HepG2 (cell line): ENCODE data around the gene CDKN2C. TPM values are rescaled to one million over a fixed set of nuclear protein-coding genes. Genes with fewer than 3 reads are reported as not detected.

Experiments
- CBX5 ChIP-seq: sonication (generic); formaldehyde crosslinking; IDR thresholded peaks from 2 replicates; pipeline ENCODE4 v1.4.0; 2020; ENCODE audit warnings: missing genetic modification reagents, borderline replicate concordance
- EEA1 ChIP-seq: sonication (generic); formaldehyde crosslinking; IDR thresholded peaks from 2 replicates; pipeline ENCODE4 v1.5.1; 2020; ENCODE audit warnings: mild to moderate bottlenecking, missing genetic modification reagents, borderline replicate concordance
- HDAC2 ChIP-seq: sonication (generic); formaldehyde crosslinking; IDR thresholded peaks from 2 replicates; pipeline ENCODE4 v1.4.0; 2020; ENCODE audit warnings: missing genetic modification reagents
- KIAA2018 ChIP-seq: sonication (generic); formaldehyde crosslinking; IDR thresholded peaks from 2 replicates; pipeline ENCODE4 v1.5.0; 2020; ENCODE audit warnings: mild to moderate bottlenecking, missing genetic modification reagents, borderline replicate concordance
- NFE2L1 ChIP-seq: sonication (generic); formaldehyde crosslinking; IDR thresholded peaks from 2 replicates; pipeline ENCODE4 v1.4.0; 2020; ENCODE audit warnings: missing genetic modification reagents, mild to moderate bottlenecking, borderline replicate concordance
- NR3C1 ChIP-seq: sonication (generic); formaldehyde crosslinking; IDR thresholded peaks from 2 replicates; pipeline ENCODE4 v1.4.0; 2020; ENCODE audit warnings: missing genetic modification reagents
- PAX8 ChIP-seq: sonication (generic); formaldehyde crosslinking; IDR thresholded peaks from 2 replicates; pipeline ENCODE4 v1.8.0; 2022; ENCODE audit warnings: mild to moderate bottlenecking, missing genetic modification reagents, borderline replicate concordance
- SMC3 ChIP-seq: IDR thresholded peaks from 2 replicates; pipeline ENCODE4 v1.6.1; 2011; ENCODE audit warnings: low read length, improper control_type of control experiment
- SUZ12 ChIP-seq: fragments of 150-350 bp; IDR thresholded peaks from 2 replicates; pipeline ENCODE4 v1.6.1; 2014; ENCODE audit warnings: low read depth, low read length
- ZNF180 ChIP-seq: sonication (generic); formaldehyde crosslinking; IDR thresholded peaks from 2 replicates; pipeline ENCODE4 v1.4.0; 2020; ENCODE audit warnings: low read depth, missing genetic modification reagents, borderline replicate concordance
- ZNF33B ChIP-seq: sonication (generic); formaldehyde crosslinking; IDR thresholded peaks from 2 replicates; pipeline ENCODE4 v1.5.1; 2020; ENCODE audit warnings: mild to moderate bottlenecking, missing genetic modification reagents
- ZNF639 ChIP-seq: conservative IDR thresholded peaks from 2 replicates; pipeline ENCODE4 v1.6.1; 2018; ENCODE audit warnings: missing genetic modification reagents
- polyA plus RNA-seq, 8 experiments: library from polyadenylated mRNA; depleted of rRNA in 3 of 8; stranded (reverse) in 7 of 8; unstranded in 1 of 8; fragments of >200 nt; fragmentation: Illumina TruSeq in 4 of 8; extraction: Trizol in 4 of 8; gene quantifications; 2 replicates each; pipeline versions ENCODE4 v1.2.1 to v1.2.3, GENCODE V29; 2011 to 2016; ENCODE audit warnings: low read depth in 4 of 8, missing spikeins in 1 of 8, mixed read lengths in 1 of 8; ENCODE audit not compliant: insufficient read depth in 1 of 8
- total RNA-seq, 5 experiments: library from RNA; depleted of rRNA; stranded (reverse); fragments of >200 nt; fragmentation: Illumina TruSeq; extraction: Trizol; gene quantifications; 2 replicates each; pipeline ENCODE4 v1.2.3, GENCODE V29; 2016; ENCODE audit warnings: low read depth in 1 of 5
- TF ChIP-seq, protein P1 (sequence below): sonication (generic); formaldehyde crosslinking; IDR thresholded peaks from 2 replicates; pipeline ENCODE4 v1.8.1; 2023; ENCODE audit warnings: missing genetic modification reagents, inconsistent platforms, borderline replicate concordance
- TF ChIP-seq, protein P2 (sequence below): sonication (generic); formaldehyde crosslinking; IDR thresholded peaks from 2 replicates; pipeline ENCODE4 v1.9.0; 2021; ENCODE audit warnings: missing genetic modification reagents, borderline replicate concordance

CDKN2C gene
- total and polyA plus RNA-seq, 2 of the 13 experiments (the other 11 are each of a cell fraction or from before 2014, with no cell fraction given) = 7.8 to 13.7 TPM

DNA sequence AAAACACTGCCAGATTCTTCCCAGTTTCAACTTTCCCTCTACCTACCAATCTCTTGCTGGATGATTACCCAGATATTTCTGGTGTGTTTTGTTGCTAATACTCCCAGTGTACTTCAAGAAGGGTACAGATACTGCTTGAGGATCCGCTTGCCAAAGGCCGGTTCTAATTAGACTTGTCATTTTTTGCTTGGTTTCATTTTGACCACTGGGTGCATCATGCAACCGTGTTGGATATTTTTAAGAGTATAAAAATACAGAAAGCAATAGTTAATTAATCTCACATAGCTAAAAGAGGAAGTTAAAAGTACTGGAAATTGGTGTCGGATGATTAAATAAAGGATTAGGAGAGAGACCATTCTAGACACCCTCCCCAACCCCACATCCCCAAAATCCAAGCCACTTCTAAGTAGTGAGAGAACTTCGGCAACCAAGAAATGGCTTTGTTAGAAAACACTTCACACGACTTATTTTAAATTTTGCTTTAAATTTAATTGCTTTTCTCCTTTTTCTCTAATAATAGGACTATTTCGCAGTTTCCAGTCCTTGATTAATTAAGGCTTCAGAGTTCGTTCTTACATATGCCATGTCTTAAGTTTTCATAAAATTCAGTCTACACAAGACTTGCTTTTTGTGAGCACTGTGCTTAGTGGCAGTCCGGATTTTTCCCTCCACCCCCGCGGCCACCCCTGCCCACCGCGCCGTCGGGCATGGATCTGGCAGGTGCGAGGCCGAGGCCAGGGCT lies 2.5 kb upstream of the CDKN2C start (continued):
- TF ChIP-seq KIAA2018 (CRISPR knock-in tag) (no peak), SUZ12 (no peak), PAX8 (CRISPR knock-in tag) (no peak), NR3C1 (CRISPR knock-in tag) (no peak), NFE2L1 (no peak), HDAC2 (CRISPR knock-in tag) (no peak), EEA1 (no peak), ZNF180 (CRISPR knock-in tag) (no peak), ZNF33B (CRISPR knock-in tag) (0 out of 2 replicates have a peak, but pooled peaks have one; percentile 56), SMC3 (no peak), CBX5 (CRISPR knock-in tag) (no peak), ZNF639 (CRISPR knock-in tag) (no peak)
- TF ChIP-seq, protein P1, sequence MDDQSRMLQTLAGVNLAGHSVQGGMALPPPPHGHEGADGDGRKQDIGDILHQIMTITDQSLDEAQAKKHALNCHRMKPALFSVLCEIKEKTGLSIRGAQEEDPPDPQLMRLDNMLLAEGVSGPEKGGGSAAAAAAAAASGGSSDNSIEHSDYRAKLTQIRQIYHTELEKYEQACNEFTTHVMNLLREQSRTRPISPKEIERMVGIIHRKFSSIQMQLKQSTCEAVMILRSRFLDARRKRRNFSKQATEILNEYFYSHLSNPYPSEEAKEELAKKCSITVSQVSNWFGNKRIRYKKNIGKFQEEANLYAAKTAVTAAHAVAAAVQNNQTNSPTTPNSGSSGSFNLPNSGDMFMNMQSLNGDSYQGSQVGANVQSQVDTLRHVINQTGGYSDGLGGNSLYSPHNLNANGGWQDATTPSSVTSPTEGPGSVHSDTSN (CRISPR knock-in tag) = no peak
- TF ChIP-seq, protein P2, sequence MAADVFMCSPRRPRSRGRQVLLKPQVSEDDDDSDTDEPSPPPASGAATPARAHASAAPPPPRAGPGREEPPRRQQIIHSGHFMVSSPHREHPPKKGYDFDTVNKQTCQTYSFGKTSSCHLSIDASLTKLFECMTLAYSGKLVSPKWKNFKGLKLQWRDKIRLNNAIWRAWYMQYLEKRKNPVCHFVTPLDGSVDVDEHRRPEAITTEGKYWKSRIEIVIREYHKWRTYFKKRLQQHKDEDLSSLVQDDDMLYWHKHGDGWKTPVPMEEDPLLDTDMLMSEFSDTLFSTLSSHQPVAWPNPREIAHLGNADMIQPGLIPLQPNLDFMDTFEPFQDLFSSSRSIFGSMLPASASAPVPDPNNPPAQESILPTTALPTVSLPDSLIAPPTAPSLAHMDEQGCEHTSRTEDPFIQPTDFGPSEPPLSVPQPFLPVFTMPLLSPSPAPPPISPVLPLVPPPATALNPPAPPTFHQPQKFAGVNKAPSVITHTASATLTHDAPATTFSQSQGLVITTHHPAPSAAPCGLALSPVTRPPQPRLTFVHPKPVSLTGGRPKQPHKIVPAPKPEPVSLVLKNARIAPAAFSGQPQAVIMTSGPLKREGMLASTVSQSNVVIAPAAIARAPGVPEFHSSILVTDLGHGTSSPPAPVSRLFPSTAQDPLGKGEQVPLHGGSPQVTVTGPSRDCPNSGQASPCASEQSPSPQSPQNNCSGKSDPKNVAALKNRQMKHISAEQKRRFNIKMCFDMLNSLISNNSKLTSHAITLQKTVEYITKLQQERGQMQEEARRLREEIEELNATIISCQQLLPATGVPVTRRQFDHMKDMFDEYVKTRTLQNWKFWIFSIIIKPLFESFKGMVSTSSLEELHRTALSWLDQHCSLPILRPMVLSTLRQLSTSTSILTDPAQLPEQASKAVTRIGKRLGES = no peak
